Esophagus squamous epithelium (tissue), 4 donors: ENCODE measurements around the gene SPDEF.

Source experiments
- CTCF ChIP-seq, 6 experiments: fragments of 450-650 bp in 4 of 6; fragments of 200-600 bp in 2 of 6; sonication (generic) in 2 of 6; IDR thresholded peaks; one replicate each; pipeline ENCODE4 v1.5.1; 2016 to 2019; ENCODE audit warnings: antibody characterized with exemption in 6 of 6, mild to moderate bottlenecking in 4 of 6, moderate library complexity in 4 of 6
- POLR2A ChIP-seq, 4 donors: fragments of 450-650 bp; IDR thresholded peaks; one replicate each; pipeline ENCODE4 v1.6.1; 2017; ENCODE audit warnings: antibody characterized with exemption in 4 of 4, mild to moderate bottlenecking in 4 of 4, moderate library complexity in 3 of 4

GRCh38 chr6:34544052-34544604, 12.0 kb downstream of the SPDEF start:
- TF ChIP-seq CTCF (IDR thresholded peaks at IDR 0.05) (no peak), POLR2A (IDR thresholded peaks at IDR 0.05) (no peak)
